Measurements from ENCODE around the gene XPR1. TPM values are rescaled to one million over a fixed set of nuclear protein-coding genes. Genes with fewer than 3 reads are reported as not detected.

XPR1 gene
- polyA plus RNA-seq, 1 donor (not counting 4 experiments of a cell fraction or from before 2014, with no cell fraction given), result 40.0 TPM

GRCh38 chr1:180909005-180909414 is 277.2 kb downstream of the XPR1 start:
- Histone ChIP-seq H3K9ac (ENCODE audit: control insufficient read depth, extremely low read depth, insufficient read depth, low read length) (no peak overlapping the region), H3K9me3 (ENCODE audit: control insufficient read depth, low read depth, low read length) (no peaks in the 10 kb centered on the region), H3K4me1 (ENCODE audit: control insufficient read depth, extremely low read depth, insufficient read depth, low read length) (peaks cover 2% of the 10 kb centered on the region), H2AFZ (ENCODE audit: control insufficient read depth, low read length) (no peak overlapping the region), H3K79me2 (ENCODE audit: control insufficient read depth, insufficient read depth, low read length) (no peaks in the 10 kb centered on the region), H4K20me1 (ENCODE audit: control insufficient read depth, extremely low read depth, insufficient read depth, low read length) (no peaks in the 10 kb centered on the region), H3K27ac (ENCODE audit: control insufficient read depth, insufficient read depth, low read length) (no peak overlapping the region), H3K27me3 (ENCODE audit: control insufficient read depth, extremely low read depth, insufficient read depth, low read length) (peaks cover 11% of the 10 kb centered on the region), H3K4me3 (ENCODE audit: control insufficient read depth in 2 of 3, extremely low read depth in 1 of 3, insufficient read depth in 2 of 3, low read depth in 1 of 3, low read length in 3 of 3) (no peak overlapping the region), H3K4me2 (ENCODE audit: control insufficient read depth, extremely low read depth, insufficient read depth, low read depth, low read length) (no peak overlapping the region), H3K9me1 (ENCODE audit: control insufficient read depth, extremely low read depth, insufficient read depth, low read length) (no peaks in the 10 kb centered on the region), H3K36me3 (ENCODE audit: control insufficient read depth in 2 of 2, extremely low read depth in 1 of 2, insufficient read depth in 2 of 2, low read length in 2 of 2) (no peaks in the 10 kb centered on the region)
- DNase-seq (ENCODE audit: low read depth, low spot score), result no peak
- dilution Hi-C loops (cut with MboI; ENCODE audit: extremely low pct_ligation_motif_present, low sequenced_read_pairs), result no loop called here
- TF ChIP-seq EZH2 (IDR thresholded peaks at IDR 0.05; ENCODE audit: low read length) (no peak), CTCF (optimal IDR thresholded peaks at IDR 0.05 in 1 of 3, IDR thresholded peaks at IDR 0.05 in 1 of 3, conservative IDR thresholded peaks at IDR 0.05 in 1 of 3; ENCODE audit: extremely low read depth in 1 of 3, insufficient read depth in 2 of 3, low read length in 3 of 3) (no peak)
- no peak for FAIRE-seq

GRCh38 chr1:180909462-180909976 is 277.7 kb downstream of the XPR1 start:
- Histone ChIP-seq H4K20me1 (ENCODE audit: control insufficient read depth, extremely low read depth, insufficient read depth, low read length) (no peaks in the 10 kb centered on the region), H3K36me3 (ENCODE audit: control insufficient read depth in 2 of 2, extremely low read depth in 1 of 2, insufficient read depth in 2 of 2, low read length in 2 of 2) (no peaks in the 10 kb centered on the region), H3K27me3 (ENCODE audit: control insufficient read depth, extremely low read depth, insufficient read depth, low read length) (peaks cover 11% of the 10 kb centered on the region), H3K9me3 (ENCODE audit: control insufficient read depth, low read depth, low read length) (no peaks in the 10 kb centered on the region), H3K4me3 (ENCODE audit: control insufficient read depth in 2 of 3, extremely low read depth in 1 of 3, insufficient read depth in 2 of 3, low read depth in 1 of 3, low read length in 3 of 3) (no peak overlapping the region), H3K79me2 (ENCODE audit: control insufficient read depth, insufficient read depth, low read length) (no peaks in the 10 kb centered on the region), H3K4me1 (ENCODE audit: control insufficient read depth, extremely low read depth, insufficient read depth, low read length) (peaks cover 2% of the 10 kb centered on the region), H3K9me1 (ENCODE audit: control insufficient read depth, extremely low read depth, insufficient read depth, low read length) (no peaks in the 10 kb centered on the region), H3K9ac (ENCODE audit: control insufficient read depth, extremely low read depth, insufficient read depth, low read length) (no peak overlapping the region), H3K4me2 (ENCODE audit: control insufficient read depth, extremely low read depth, insufficient read depth, low read depth, low read length) (no peak overlapping the region), H2AFZ (ENCODE audit: control insufficient read depth, low read length) (no peak overlapping the region), H3K27ac (ENCODE audit: control insufficient read depth, insufficient read depth, low read length) (no peak overlapping the region)
- FAIRE-seq (no peak), DNase-seq (ENCODE audit: low read depth, low spot score) (no peak)
- dilution Hi-C loops (cut with MboI; ENCODE audit: extremely low pct_ligation_motif_present, low sequenced_read_pairs), result no loop called here
- TF ChIP-seq EZH2 (IDR thresholded peaks at IDR 0.05; ENCODE audit: low read length) (no peak), CTCF (optimal IDR thresholded peaks at IDR 0.05 in 1 of 3, IDR thresholded peaks at IDR 0.05 in 1 of 3, conservative IDR thresholded peaks at IDR 0.05 in 1 of 3; ENCODE audit: extremely low read depth in 1 of 3, insufficient read depth in 2 of 3, low read length in 3 of 3) (no peak)

Measured in keratinocyte (primary cell).